T-helper 1 cell (primary cell): Measurements from ENCODE around the gene COA3.
A peak's percentile ranks its signal among the peaks of the same experiment; 100 is the strongest.
"Not testable (repeated sequence)": the region's sequence is repeated elsewhere in the genome, so short reads cannot be mapped to it uniquely, and the experiment has no call there.

Experiments
- DNase-seq, 5 donors: peaks; one replicate each; pipeline ENCODE4 v3.0.0-alpha.2; 2012 to 2020

COA3 gene

DNA sequence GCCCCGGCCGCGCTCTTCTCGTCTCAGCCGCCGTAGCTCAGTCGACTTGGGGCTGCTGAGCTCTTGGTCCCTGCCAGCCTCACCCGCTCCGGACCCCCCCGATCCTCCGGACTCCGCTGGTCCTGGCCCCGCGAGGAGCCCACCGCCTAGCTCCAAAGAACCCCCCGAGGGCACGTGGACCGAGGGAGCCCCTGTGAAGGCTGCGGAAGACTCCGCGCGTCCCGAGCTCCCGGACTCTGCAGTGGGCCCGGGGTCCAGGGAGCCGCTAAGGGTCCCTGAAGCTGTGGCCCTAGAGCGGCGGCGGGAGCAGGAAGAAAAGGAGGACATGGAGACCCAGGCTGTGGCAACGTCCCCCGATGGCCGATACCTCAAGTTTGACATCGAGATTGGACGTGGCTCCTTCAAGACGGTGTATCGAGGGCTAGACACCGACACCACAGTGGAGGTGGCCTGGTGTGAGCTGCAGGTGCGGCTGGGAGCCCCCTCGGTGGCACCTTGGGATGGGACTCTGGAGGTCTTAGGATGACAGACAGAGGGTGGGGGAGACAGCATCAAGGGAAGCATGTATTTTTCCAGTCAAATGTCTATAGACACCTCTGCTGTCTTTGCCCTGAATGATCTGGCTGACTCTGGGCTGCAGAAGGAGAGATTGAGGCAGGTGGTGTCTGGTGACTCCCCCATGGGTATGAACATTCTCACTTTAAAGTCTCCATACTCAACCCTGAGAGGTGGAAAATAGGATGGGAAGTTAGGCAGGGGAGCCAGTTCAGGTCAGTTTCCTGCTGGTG, 17.5 kb downstream of the COA3 start:
- DNase-seq, result no peak

DNA sequence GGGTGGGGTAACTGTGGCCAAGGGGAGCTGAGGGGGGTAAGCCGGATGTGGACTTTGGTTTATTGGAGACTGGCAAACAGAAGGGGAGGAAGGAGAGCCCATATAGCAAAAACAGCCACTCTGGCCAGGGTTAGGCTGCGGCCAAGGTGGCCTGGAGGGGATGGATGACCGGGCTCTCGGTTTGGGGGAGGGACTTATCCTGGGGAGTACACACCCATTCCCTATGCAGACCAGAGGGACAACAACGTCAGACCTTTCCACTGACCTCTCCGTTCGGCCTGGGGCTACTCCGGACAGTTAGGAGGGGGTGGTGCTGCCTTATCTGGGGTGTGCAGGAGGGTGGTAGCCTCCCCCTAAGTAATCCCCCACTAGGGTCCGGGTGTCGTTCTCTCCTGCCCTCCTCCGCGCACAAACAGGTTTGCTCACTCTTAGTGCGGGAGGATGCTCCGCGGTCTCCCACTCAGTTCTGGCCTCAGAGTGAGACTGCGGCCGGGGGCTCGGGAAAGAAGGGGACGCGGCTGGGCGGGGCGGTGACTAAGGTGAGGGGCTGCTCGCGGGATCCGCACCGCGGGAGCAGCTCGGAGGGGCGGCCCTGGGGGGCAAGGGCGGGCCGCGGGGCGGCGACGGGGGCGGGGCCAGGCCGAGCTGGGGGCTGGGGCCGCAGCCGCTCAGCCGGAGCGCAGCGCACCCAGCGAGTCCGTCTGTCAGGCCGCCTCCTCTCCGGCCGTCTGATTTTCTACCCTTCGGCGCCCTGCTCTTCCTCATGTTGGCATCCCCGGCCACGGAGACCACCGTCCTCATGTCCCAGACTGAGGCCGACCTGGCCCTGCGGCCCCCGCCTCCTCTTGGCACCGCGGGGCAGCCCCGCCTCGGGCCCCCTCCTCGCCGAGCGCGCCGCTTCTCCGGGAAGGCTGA, 18.3 kb downstream of the COA3 start, which contains the start of gene WNK4:
Gene WNK4, plus strand, starts transcription at position 675 of the 915 bp plus-strand sequence. Its CDS starts 89 bp downstream, at position 764.
- no peak for DNase-seq

DNA sequence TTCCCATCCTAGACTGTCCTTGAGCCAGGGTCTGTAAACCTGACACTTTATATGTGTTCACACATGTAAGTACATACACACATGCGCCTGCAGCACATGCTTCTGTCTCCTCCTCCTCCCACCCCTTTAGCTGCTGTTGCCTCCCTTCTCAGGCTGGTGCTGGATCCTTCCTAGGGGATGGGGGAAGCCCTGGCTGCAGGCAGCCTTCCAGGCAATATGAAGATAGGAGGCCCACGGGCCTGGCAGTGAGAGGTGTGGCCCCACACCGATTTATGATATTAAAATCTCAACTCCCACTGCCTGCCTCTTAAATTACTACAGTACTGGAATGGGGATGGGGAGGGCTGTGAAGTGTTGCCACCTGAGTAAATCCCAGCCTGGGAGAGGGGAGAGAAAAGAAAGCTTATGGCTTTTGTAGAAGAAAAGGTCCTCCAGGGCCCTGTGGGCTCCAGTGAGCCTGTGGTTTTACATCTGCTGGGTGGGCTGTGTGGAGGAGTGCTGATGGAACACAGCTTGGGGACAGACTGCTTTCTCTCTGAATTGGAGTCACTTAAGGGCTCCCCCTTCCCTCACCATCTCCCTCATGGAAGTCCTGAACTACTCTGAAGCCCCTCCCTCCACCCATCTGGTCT, 19.1 kb downstream of the COA3 start:
- DNase-seq, result no peak

DNA sequence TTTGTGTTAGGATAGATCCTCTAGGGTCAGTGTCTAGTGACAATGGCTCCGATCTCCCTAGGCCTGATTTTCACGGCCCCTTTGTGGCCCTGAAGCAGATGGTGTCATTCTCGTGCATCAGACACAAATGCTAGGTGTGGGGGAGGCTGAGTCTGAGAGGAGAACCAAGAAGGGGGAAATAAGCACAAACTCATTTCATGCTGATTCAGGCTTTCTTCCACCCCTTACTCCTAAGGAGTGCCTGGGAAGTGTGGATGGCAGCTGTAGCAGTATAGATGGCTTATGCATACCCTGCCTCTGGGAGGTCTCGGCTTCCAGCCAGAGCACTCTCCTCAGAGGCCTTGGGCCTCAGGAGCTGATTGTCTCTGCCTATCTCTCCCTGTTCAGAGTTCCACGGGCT, 19.9 kb downstream of the COA3 start:
- no peak for DNase-seq

DNA sequence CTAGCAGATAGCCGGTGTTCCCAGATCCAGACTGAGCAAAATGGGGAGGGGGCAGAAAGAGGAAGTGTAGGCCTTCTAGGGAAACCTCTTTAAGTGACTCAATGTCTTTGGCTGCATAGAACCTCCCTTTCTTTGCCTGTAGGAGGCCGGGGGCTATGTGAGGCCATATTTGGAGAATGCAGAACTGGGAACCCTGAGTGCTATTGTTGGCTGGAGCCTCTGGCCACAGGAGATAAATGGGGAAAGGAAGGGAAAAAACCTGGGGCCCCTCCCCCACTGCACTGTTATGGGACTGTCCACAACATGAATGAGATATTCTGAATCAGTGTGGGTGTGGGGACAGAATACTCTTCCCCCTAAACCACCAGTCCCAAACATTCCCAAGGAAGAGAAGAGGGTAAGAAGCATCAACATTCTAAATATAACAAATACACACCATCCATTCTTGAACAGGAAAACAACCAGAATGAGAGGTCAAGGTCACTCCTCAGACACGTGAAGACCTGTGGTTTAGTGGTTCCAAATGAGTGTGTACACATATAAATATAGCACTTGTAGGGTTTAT, 22.9 kb downstream of the COA3 start:
- DNase-seq, result no peak

DNA sequence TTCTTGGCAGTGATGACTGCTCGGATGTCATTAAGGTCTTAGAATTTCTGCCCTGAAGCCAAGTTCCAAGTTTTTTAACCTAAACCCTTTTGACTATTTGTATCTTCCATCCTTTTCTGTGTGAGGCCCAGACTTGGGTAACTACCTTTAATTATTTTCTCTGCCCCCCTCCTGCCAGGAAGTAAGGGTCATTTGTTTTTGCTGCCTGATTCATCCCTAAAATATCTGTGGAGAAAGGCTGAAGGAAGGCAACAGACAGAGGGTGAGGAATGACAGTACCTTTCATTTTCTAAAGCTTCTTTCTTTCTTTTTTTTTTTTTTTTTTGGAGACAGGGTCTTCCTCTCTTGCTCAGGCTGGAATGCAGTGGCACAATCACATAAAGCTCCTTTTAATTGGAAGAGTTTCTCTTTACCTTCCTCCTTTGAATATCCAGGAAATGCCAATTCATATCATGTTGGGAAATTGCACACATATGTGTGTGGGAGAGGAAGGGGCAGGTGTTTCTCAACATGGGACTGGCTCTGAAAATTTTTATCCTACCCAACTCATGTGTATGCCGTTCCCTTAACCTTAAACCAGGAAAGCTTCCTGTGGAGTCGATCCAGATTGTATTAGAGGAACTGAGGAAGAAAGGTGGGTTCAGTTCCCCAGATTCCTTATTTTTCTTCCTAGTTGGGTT, 24.3 kb downstream of the COA3 start:
- DNase-seq, result no peak

DNA sequence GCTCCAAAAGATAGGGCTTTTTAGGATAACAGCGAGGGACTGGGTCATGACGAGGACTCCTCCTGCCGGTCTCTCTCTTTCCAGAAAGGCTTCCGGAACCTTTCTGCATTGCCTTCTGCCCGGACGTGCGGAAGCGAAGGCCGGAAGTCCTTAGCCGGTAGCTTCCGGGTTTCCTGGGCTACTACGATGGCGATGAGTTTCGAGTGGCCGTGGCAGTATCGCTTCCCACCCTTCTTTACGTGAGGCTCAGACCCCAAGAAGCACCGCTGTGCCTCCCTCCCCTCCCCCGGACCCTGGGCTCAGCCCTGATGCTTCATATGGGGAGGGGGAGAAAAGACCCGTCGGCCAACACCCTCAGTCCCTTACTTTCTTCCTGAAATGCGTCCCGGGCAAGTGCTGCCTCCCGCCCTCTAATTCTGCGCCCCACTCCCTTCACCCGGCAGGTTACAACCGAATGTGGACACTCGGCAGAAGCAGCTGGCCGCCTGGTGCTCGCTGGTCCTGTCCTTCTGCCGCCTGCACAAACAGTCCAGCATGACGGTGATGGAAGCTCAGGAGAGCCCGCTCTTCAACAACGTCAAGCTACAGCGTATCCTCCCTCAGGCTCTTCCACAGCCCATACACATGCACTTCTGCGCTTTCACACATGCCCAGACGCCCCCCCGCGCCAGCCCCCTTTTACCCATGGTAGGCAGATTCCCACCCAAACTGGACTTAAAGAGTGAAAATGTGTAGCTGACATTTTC, 25.0 kb downstream of the COA3 start, which contains the start of gene VPS25:
Gene VPS25, plus strand, starts transcription at position 160 of the 746 bp plus-strand sequence. Its CDS starts 27 bp downstream, at position 187.
- peak; percentile 46 to 83 (median 57) for DNase-seq

DNA sequence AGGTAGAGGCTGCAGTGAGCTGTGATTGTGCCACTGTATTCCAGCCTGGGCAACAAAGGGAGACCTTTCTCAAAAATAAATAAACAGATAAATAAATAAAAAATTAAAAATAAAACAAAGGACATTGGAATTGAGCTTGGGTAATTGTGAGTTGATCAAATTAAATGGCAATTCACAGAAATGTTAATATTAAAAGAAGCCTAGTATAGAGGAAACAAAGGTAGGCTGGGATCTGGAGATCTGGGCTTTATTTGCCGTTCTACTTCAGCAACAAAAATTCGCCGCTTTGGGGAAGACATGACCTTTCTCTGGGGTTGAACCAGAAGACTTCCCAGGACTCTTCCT, 25.6 kb downstream of the COA3 start:
- no peak for DNase-seq

DNA sequence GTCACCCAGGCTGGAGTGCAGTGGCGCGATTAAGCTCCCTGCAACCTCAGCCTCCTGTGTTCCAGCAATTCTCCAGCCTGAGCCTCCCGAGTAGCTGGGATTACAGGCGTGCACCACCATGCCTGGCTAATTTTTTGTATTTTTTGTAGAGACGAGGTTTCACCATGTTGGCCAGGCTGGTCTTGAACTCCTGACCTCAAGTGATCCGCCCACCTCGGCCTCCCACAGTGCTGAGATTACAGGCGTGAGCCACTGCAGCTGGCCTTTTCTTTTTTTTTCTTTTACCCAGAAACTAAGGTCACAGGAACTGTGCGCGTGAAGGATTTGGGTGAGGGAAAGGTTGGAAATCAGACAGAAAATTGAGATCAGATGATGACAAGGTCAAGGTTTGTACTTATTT, 28.5 kb downstream of the COA3 start:
- not testable (repeated sequence) for DNase-seq

DNA sequence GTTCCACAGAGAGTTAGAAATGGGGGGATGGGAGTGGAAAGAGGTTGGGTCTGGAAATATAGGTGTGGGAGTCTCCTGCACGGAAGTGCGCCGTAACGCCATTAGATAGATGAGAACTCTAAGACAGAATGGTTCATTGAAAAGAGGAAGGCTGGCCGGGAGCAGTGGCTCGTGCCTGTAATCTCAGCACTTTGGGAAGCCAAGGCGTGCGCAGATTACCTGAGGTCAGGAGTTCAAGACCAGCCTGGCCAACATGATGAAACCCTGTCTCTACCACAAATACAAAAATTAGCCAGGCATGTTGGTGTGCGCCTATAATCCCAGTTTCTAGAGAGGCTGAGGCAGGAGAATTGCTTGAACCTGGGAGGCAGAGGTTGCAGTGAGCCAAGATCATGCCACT, 30.5 kb downstream of the COA3 start:
- not testable (repeated sequence) for DNase-seq

DNA sequence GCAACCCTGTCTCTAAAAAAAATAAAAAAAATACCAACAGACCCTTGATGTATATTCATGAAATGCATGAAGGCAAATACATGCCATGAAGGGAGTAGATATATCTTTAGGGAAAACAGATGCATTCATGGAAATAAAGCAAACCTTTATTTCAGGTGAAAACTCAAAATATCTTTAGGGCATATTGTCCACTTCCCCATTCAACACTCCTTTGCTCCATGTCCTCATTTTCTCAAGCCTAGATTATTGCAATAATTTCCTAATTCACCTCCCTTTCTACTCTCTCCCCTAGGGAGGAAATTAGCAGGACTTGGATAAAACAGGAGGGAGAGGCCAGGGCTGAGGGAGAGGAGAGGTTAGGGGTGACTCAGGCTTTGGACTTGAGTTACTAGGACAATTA, 31.0 kb downstream of the COA3 start:
- no peak for DNase-seq

DNA sequence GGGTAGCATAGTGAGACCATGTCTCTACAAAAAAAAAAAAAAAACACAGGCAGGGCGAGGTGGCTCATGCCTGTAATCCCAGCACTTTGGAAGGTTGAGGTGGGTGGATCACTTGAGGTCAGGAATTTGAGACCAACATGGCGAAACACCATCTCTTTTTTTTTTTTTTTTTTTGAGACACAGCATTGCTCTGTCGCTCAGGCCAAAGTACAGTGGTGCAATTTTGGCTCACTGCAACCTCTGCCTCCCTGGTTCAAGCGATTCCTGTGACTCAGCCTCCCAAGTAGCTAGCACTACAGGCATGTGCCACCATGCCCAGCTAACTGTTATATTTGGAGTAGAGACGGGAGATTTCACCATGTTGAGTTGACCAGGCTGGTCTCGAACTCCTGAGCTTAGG, 32.4 kb downstream of the COA3 start:
- no peak for DNase-seq

DNA sequence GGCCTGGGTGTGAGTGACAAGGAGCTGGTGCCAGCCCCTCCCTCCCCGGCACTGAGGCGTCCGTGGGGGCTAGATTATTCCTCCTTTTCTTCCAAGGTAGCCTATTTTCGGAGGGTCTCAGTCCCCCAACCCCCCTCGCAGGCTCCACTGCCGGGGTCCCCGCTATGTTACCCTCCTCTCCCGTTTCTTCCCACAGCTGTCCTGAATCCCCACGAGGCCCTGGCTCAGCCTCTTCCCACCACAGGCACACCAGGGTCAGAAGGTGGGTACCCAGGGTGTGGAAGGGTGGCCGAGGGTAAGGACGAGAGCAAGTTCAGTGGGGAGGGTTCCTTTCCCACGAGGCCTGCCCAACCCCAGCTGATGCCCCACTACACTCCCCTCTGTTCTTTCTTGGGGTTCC, 36.9 kb downstream of the COA3 start:
- DNase-seq, result no peak

DNA sequence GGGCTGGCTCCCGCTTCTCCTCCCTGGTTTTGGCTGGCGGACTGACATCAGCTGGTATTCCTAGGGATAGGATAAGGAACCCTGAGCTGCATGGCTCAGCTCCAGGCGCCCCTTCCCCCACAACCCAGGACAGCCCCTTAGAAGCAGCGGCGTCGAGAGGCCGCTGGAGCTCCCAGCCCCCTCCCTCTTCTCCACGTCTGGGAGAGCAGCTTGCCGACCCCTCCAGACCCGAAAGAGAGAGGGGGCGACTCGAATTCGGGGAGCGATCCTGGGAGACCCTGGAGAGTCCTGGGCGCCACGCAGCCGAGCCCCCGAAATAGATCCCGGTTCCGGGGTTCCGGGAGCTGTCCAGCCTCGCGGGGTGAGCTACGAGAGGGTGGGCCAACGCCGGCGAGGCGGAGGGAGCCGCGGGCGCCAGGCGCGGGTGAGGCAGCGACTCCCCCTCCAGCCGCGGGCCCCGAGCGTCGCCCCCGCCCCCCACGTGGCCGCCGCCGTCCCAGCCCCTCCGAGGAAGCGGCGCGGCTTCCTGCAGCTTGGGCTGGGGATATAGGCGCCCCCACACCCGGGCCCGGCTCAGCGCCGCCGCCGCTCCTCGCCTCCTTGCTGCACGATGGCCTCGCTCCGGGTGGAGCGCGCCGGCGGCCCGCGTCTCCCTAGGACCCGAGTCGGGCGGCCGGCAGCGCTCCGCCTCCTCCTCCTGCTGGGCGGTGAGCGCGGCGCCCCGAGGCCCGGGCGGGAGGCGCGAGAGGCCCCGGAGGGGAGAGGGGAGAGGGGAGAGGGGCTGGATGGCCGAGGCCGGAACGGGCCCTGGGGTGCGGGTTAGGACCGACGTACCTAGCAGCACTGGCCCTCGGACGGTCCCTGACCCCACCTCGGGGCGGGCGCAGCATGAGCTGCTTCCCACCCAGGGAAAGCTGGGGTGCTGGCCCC, 37.6 kb downstream of the COA3 start, which contains the start of gene RAMP2:
Gene RAMP2, plus strand, starts transcription at position 576 of the 930 bp plus-strand sequence. Its CDS starts 35 bp downstream, at position 611.
- DNase-seq, result no peak

DNA sequence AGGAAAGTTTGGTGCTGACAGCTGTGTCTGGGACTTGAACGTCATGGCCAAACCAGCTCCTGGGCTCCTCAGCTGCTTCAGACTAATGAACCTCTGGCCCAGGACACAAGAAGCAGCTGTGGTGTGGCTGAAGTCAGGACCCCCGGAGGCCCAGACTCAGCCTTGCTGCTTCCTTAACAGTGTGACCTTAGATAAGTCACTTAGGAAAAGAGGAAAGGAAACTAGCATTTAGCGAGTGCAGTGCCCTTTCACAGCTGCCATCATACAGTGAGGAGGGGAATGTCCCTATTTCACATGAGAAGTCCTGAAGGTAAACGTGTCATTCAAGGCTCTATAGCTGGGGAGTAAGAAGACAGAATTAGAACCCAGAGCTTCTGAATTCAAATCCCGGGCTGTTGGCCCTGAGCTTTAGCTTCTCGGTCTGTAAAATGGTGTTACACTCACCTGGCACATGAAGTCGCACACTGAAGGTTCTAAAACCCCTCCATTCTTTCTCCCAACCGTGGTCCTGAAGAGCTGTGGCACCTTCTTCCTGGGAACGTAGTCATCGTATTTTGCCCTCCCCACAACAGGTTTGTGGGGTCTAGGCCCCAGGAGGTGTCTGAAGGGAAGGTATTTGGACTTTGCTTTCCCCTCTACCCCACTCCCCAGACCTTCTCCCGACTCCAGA, 38.4 kb downstream of the COA3 start:
- no peak for DNase-seq

DNA sequence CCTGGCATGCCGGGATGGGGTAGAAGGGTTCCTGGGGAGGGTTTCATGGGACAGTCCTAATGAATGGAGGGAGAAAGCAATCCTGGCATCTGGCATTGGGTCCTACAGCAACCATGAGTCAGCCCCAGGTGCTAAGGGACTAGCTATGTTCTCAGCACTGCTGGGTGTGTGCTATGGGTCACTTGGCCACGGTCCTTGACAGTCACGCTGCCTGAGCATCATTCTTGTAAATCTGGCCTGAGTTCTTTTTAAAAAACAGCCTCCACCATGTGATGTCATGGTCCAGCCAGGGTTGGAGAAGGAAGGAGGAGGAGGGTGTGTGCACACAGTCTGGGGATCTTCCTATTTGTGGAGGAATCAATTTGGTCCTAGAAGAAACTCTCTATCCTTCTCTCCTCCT, 43.7 kb downstream of the COA3 start:
- DNase-seq, result no peak

DNA sequence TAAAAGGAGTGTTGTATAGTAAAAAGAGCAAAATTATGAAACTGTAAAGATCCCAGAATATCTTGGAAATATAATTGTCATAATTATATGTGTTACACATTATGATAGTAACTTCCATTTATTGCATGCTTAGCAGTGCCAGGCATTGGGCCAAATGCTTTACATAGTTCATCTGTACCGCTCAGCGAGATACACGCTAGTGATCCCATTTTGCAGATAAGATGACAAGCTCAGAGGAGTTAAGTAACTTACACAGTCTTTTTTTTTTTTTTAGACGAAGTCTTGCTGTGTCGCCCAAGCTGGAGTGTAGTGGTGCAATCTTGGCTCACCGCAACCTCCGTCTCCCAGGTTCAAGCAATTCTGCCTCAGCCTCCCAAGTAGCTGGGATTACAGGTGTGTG, 46.9 kb downstream of the COA3 start:
- no peak for DNase-seq

DNA sequence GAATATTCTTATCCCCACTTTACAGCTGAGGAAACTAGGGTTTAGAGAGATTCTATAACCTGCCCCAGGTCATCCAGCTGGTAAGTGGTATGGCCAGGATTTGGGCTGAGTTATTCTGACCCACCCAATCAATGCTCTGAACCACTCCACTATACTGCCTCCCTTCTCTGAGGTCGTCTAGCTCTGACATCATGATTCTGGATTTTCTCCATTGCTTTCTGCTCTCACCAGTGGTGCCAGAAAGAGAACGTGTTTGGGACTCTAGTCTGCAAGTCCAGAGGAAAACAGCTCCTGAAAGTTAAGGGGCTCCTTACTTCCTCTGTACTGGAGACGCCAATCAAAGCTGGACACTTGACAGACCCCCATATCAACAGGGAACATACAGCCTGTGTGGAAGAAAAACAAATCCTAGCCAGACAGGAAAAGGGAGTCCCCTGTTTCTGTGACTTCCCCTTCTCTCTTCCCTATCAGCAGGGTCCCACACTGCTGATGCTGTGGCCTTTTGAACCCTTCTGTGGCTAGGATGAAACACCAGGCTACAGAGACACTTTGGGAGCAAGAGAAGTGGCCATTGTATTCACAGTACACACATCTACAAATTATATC, 47.7 kb downstream of the COA3 start:
- DNase-seq, result no peak
